Chondrocyte (in vitro differentiated cells): Measurements from ENCODE around the gene TMEM121B. TPM values are rescaled to one million over a fixed set of nuclear protein-coding genes. Genes with fewer than 3 reads are reported as not detected.

Experiments
- DNase-seq: peaks from one replicate; pipeline ENCODE4 v3.0.0; 2021; ENCODE audit warnings: mixed read lengths, low spot score
- H3K27ac Mint-ChIP-seq: one replicate; pipeline ENCODE4 v1.8.0; 2021; ENCODE audit warnings: mild to moderate bottlenecking, moderate library complexity, mixed read lengths; ENCODE audit not compliant: unreplicated experiment
- H3K27me3 Mint-ChIP-seq: 2 replicates; pipeline ENCODE4 v1.8.0; 2021; ENCODE audit warnings: low read depth, mixed read lengths
- H3K36me3 Mint-ChIP-seq: 2 replicates; pipeline ENCODE4 v1.8.0; 2021; ENCODE audit warnings: low read depth, mixed read lengths
- H3K4me1 Mint-ChIP-seq: 2 replicates; pipeline ENCODE4 v1.8.0; 2021; ENCODE audit warnings: low read depth, mild to moderate bottlenecking, mixed read lengths
- H3K4me3 Mint-ChIP-seq: one replicate; pipeline ENCODE4 v1.8.0; 2021; ENCODE audit warnings: mild to moderate bottlenecking, moderate library complexity, mixed read lengths; ENCODE audit not compliant: unreplicated experiment
- H3K9me3 Mint-ChIP-seq: 2 replicates; pipeline ENCODE4 v1.8.0; 2021; ENCODE audit warnings: low read depth, mixed read lengths
- total RNA-seq: library from RNA; stranded (reverse); gene quantifications from 3 replicates; pipeline ENCODE4 v1.2.1, GENCODE V29; 2021
- TF ChIP-seq, protein P1 (sequence below): fragments of 200-600 bp; sonication (generic); IDR thresholded peaks from 2 replicates; pipeline ENCODE4 v1.5.0; 2021; ENCODE audit warnings: antibody characterized with exemption, mild to moderate bottlenecking, moderate library complexity

Gene TMEM121B
- total RNA-seq, 1 donor from 2014 or later = 0.87 TPM

DNA sequence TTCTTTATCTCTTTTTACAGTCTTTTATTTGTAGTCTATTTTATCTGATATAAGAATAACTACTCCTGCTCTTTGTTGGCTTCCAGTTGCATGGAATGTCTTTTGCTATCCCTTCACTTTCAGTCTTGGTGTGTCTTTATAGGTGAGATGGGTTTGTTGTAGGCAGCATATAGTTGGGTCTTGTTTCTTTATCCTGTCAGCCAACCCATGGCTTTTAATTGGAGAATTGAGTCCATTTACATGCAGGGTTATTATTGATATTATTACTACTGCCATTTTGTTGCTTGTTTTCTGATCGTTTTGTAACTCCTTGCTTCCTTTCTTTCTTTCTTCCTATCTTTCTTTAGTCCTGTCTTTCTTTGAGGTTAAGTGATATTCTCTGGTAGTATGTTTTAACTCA is 48.3 kb downstream of the TMEM121B start:
- H3K36me3 Mint-ChIP-seq = no peaks in the 10 kb centered on the region
- H3K27me3 Mint-ChIP-seq = peaks cover 35% of the 10 kb centered on the region
- no peak overlapping the region for H3K27ac Mint-ChIP-seq
- H3K4me1 Mint-ChIP-seq = peaks cover 8% of the 10 kb centered on the region
- peaks cover 10% of the 10 kb centered on the region for H3K9me3 Mint-ChIP-seq
- no peak overlapping the region for H3K4me3 Mint-ChIP-seq
- TF ChIP-seq, protein P1, sequence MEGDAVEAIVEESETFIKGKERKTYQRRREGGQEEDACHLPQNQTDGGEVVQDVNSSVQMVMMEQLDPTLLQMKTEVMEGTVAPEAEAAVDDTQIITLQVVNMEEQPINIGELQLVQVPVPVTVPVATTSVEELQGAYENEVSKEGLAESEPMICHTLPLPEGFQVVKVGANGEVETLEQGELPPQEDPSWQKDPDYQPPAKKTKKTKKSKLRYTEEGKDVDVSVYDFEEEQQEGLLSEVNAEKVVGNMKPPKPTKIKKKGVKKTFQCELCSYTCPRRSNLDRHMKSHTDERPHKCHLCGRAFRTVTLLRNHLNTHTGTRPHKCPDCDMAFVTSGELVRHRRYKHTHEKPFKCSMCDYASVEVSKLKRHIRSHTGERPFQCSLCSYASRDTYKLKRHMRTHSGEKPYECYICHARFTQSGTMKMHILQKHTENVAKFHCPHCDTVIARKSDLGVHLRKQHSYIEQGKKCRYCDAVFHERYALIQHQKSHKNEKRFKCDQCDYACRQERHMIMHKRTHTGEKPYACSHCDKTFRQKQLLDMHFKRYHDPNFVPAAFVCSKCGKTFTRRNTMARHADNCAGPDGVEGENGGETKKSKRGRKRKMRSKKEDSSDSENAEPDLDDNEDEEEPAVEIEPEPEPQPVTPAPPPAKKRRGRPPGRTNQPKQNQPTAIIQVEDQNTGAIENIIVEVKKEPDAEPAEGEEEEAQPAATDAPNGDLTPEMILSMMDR = no peak
- no peak for DNase-seq

Other genes with a start within 250 kb of the TMEM121B start
- not detected in 3 replicates for gene GAB4, start 113.1 kb downstream of the TMEM121B start, total RNA-seq
- 8.1 to 11.6 TPM (median 10.4 TPM) in 3 replicates for gene IL17RA, start 36.4 kb downstream of the TMEM121B start, total RNA-seq
- gene HDHD5, start 37.9 kb upstream of the TMEM121B start, total RNA-seq = 22.3 to 31.5 TPM (median 30.8 TPM) in 3 replicates
- 2.9 to 4.6 TPM (median 4.3 TPM) in 3 replicates for gene ADA2, start 98.1 kb upstream of the TMEM121B start, total RNA-seq
- 0.15 to 0.20 TPM in 2 of 3 replicates, not detected in the other for gene CECR2, start 248.1 kb upstream of the TMEM121B start, total RNA-seq